H9 (cell line): ENCODE measurements around the gene COL4A4. TPM values are rescaled to one million over a fixed set of nuclear protein-coding genes. Genes with fewer than 3 reads are reported as not detected.

ENCODE experiments used
- DNase-seq: peaks from one replicate; pipeline ENCODE4 v3.0.0-alpha.2; 2017
- H2AFZ ChIP-seq: one replicate; pipeline ENCODE4 v1.6.1; 2013; ENCODE audit warnings: mild to moderate bottlenecking, low read length, control low read depth, moderate library complexity
- H2AK5ac ChIP-seq: 2 replicates; pipeline ENCODE4 v1.6.1; 2013; ENCODE audit warnings: low read length, control low read depth, mixed read lengths; ENCODE audit not compliant: insufficient read length
- H2BK120ac ChIP-seq: one replicate; pipeline ENCODE4 v1.6.1; 2013; ENCODE audit warnings: low read depth, mild to moderate bottlenecking, low read length, control low read depth, inconsistent platforms; ENCODE audit not compliant: poor library complexity, severe bottlenecking
- H2BK12ac ChIP-seq: 2 replicates; pipeline ENCODE4 v1.6.1; 2013; ENCODE audit warnings: low read length, control low read depth, mixed read lengths, low read depth; ENCODE audit not compliant: insufficient read length
- H2BK15ac ChIP-seq: 2 replicates; pipeline ENCODE4 v1.6.1; 2013; ENCODE audit warnings: low read depth, low read length, control low read depth
- H2BK20ac ChIP-seq: one replicate; pipeline ENCODE4 v1.6.1; 2013; ENCODE audit warnings: low read depth, mild to moderate bottlenecking, low read length, control low read depth, inconsistent platforms; ENCODE audit not compliant: poor library complexity, severe bottlenecking
- H2BK5ac ChIP-seq: 2 replicates; pipeline ENCODE4 v1.6.1; 2013; ENCODE audit warnings: low read length, control low read depth, mixed read lengths; ENCODE audit not compliant: insufficient read length
- H3K14ac ChIP-seq: 2 replicates; pipeline ENCODE4 v1.6.1; 2013; ENCODE audit warnings: low read length, control low read depth; ENCODE audit not compliant: insufficient read depth
- H3K18ac ChIP-seq: 2 replicates; pipeline ENCODE4 v1.6.1; 2013; ENCODE audit warnings: low read depth, mild to moderate bottlenecking, mixed read lengths, low read length, control low read depth; ENCODE audit not compliant: insufficient read length
- H3K23ac ChIP-seq: 2 replicates; pipeline ENCODE4 v1.6.1; 2013; ENCODE audit warnings: low read length, control low read depth, mixed read lengths, low read depth; ENCODE audit not compliant: insufficient read length
- H3K23me2 ChIP-seq: 2 replicates; pipeline ENCODE4 v1.6.1; 2013; ENCODE audit warnings: low read depth, mild to moderate bottlenecking, mixed read lengths, low read length, control low read depth; ENCODE audit not compliant: insufficient read length, poor library complexity, severe bottlenecking
- H3K27ac ChIP-seq: 2 replicates; pipeline ENCODE4 v1.5.1; 2013; ENCODE audit warnings: low read length, control low read depth, mixed read lengths, low read depth; ENCODE audit not compliant: insufficient read length
- H3K27me3 ChIP-seq: 2 replicates; pipeline ENCODE4 v1.6.1; 2013; ENCODE audit warnings: low read length, control low read depth, inconsistent platforms; ENCODE audit not compliant: insufficient read depth
- H3K4ac ChIP-seq: 2 replicates; pipeline ENCODE4 v1.6.1; 2013; ENCODE audit warnings: low read depth, mild to moderate bottlenecking, control low read depth, inconsistent platforms, low read length, moderate library complexity
- H3K4me1 ChIP-seq: 2 replicates; pipeline ENCODE4 v1.6.1; 2013; ENCODE audit warnings: low read length, control low read depth, inconsistent platforms; ENCODE audit not compliant: insufficient read depth
- H3K4me2 ChIP-seq: 2 replicates; pipeline ENCODE4 v1.6.1; 2013; ENCODE audit warnings: low read length, control low read depth, mixed read lengths; ENCODE audit not compliant: insufficient read length, insufficient read depth
- H3K56ac ChIP-seq: 2 replicates; pipeline ENCODE4 v1.6.1; 2013; ENCODE audit warnings: low read depth, mild to moderate bottlenecking, mixed read lengths, low read length, control low read depth; ENCODE audit not compliant: insufficient read length
- H3K79me1 ChIP-seq: 2 replicates; pipeline ENCODE4 v1.6.1; 2013; ENCODE audit warnings: low read depth, mild to moderate bottlenecking, moderate library complexity, low read length, control low read depth, inconsistent platforms; ENCODE audit not compliant: insufficient read depth, poor library complexity, severe bottlenecking
- H3K79me2 ChIP-seq: 2 replicates; pipeline ENCODE4 v1.6.1; 2013; ENCODE audit warnings: low read length, control low read depth, inconsistent platforms; ENCODE audit not compliant: insufficient read depth
- H3K9ac ChIP-seq: 2 replicates; pipeline ENCODE4 v1.6.1; 2013; ENCODE audit warnings: low read length, control low read depth, mixed read lengths; ENCODE audit not compliant: insufficient read length; ENCODE audit errors: extremely low read depth
- H3K9me3 ChIP-seq: one replicate; pipeline ENCODE4 v1.6.1; 2013; ENCODE audit warnings: low read depth, low read length, inconsistent platforms; ENCODE audit not compliant: control insufficient read depth
- H3T11ph ChIP-seq: one replicate; pipeline ENCODE4 v1.6.1; 2013; ENCODE audit warnings: mild to moderate bottlenecking, low read length, control low read depth, inconsistent platforms
- H4K20me1 ChIP-seq: one replicate; pipeline ENCODE4 v1.6.1; 2013; ENCODE audit not compliant: control insufficient read depth, insufficient read length, insufficient read depth
- H4K5ac ChIP-seq: 2 replicates; pipeline ENCODE4 v1.6.1; 2013; ENCODE audit warnings: low read depth, mild to moderate bottlenecking, mixed read lengths, low read length, control low read depth; ENCODE audit not compliant: insufficient read length
- H4K8ac ChIP-seq: replicated peaks from 2 replicates; pipeline ENCODE4 v1.6.1; 2013; ENCODE audit warnings: low read length, control low read depth, mixed read lengths, low read depth; ENCODE audit not compliant: insufficient read length
- H4K91ac ChIP-seq: 2 replicates; pipeline ENCODE4 v1.6.1; 2013; ENCODE audit warnings: low read depth, mild to moderate bottlenecking, moderate library complexity, mixed read lengths, low read length, control low read depth; ENCODE audit not compliant: insufficient read length
- H3K27ac Mint-ChIP-seq, 3 experiments: 2 replicates in 2 of 3; 3 replicates in 1 of 3; pipeline ENCODE4 v1.8.0; 2020 to 2021; ENCODE audit warnings: mixed read lengths in 3 of 3, mild to moderate bottlenecking in 1 of 3, moderate library complexity in 1 of 3
- H3K27me3 Mint-ChIP-seq: 2 replicates; pipeline ENCODE4 v1.8.0; 2021; ENCODE audit warnings: low read depth, mild to moderate bottlenecking, moderate library complexity, mixed read lengths
- H3K36me3 Mint-ChIP-seq, 3 experiments: 2 replicates in 2 of 3; 3 replicates in 1 of 3; pipeline ENCODE4 v1.8.0; 2020 to 2021; ENCODE audit warnings: low read depth in 3 of 3, mixed read lengths in 3 of 3; ENCODE audit not compliant: insufficient read depth in 1 of 3
- H3K4me1 Mint-ChIP-seq, 2 experiments: 2 replicates each; pipeline ENCODE4 v1.8.0; 2020; ENCODE audit warnings: mixed read lengths in 2 of 2
- H3K4me3 Mint-ChIP-seq, 2 experiments: 2 replicates in 1 of 2; 3 replicates in 1 of 2; pipeline ENCODE4 v1.8.0; 2020 to 2021; ENCODE audit warnings: mild to moderate bottlenecking in 2 of 2, mixed read lengths in 2 of 2, moderate library complexity in 1 of 2
- H3K9me3 Mint-ChIP-seq, 2 experiments: 2 replicates in 1 of 2; 3 replicates in 1 of 2; pipeline ENCODE4 v1.8.0; 2020; ENCODE audit warnings: mild to moderate bottlenecking in 2 of 2, mixed read lengths in 2 of 2, moderate library complexity in 1 of 2
- CTCF ChIP-seq: fragments of 200-600 bp; sonication (generic); conservative IDR thresholded peaks from 3 replicates; pipeline ENCODE4 v1.8.0; 2021; ENCODE audit warnings: antibody characterized with exemption, mild to moderate bottlenecking
- WGBS: extraction: QIAGEN DNeasy Blood & Tissue Kit; methylation state at CpG from one replicate; pipeline ENCODE4 v1.1.7; 2013; ENCODE audit warnings: missing lambda C conversion rate, low lambda C conversion rate, mixed read lengths; ENCODE audit not compliant: insufficient read length; ENCODE audit errors: extremely low coverage; 5-methylcytosine and 5-hydroxymethylcytosine counted together
- total RNA-seq: library from RNA; stranded (reverse); gene quantifications from 2 replicates; pipeline ENCODE4 v1.2.1, GENCODE V29; 2021

The COL4A4 gene
- total RNA-seq, 1 experiment from 2014 or later, result 0.92 TPM

GRCh38 chr2:226969417-226970080 is 194.5 kb downstream of the COL4A4 start:
- no peak overlapping the region for H4K91ac ChIP-seq
- H3K9ac ChIP-seq, result no peak overlapping the region
- peaks cover 3% of the 10 kb centered on the region in 2 experiments; a peak in 1 of 4 replicates for H3K4me1 Mint-ChIP-seq
- no peak overlapping the region for H3K23ac ChIP-seq
- H3K27me3 Mint-ChIP-seq, result no peaks in the 10 kb centered on the region
- DNase-seq, result no peak
- H3K27ac ChIP-seq, result no peak overlapping the region
- H3K4me3 Mint-ChIP-seq, result no peak overlapping the region
- no peak overlapping the region for H2BK120ac ChIP-seq
- no peak overlapping the region for H4K8ac ChIP-seq
- no peak overlapping the region for H3K18ac ChIP-seq
- H2BK20ac ChIP-seq, result no peak overlapping the region
- no peak overlapping the region for H2AK5ac ChIP-seq
- H3K9me3 Mint-ChIP-seq, result no peaks in the 10 kb centered on the region
- no peak overlapping the region for H2BK15ac ChIP-seq
- no peaks in the 10 kb centered on the region for H3K9me3 ChIP-seq
- no peak overlapping the region for H3K56ac ChIP-seq
- H3K79me1 ChIP-seq, result no peaks in the 10 kb centered on the region
- H2AFZ ChIP-seq, result no peak overlapping the region
- H3K4ac ChIP-seq, result no peak overlapping the region
- H3K79me2 ChIP-seq, result no peaks in the 10 kb centered on the region
- H3K4me1 ChIP-seq, result no peaks in the 10 kb centered on the region
- peaks cover 0 to 4% (median 0%) of the 10 kb centered on the region in 3 experiments; a peak in 1 of 7 replicates for H3K36me3 Mint-ChIP-seq
- H4K20me1 ChIP-seq, result no peaks in the 10 kb centered on the region
- H3K27me3 ChIP-seq, result no peaks in the 10 kb centered on the region
- H2BK5ac ChIP-seq, result no peak overlapping the region
- H3K27ac Mint-ChIP-seq, result no peak overlapping the region
- no peak overlapping the region for H3K14ac ChIP-seq
- no CpG with 5 or more reads among the region's 6 CpGs for WGBS
- no peaks in the 10 kb centered on the region for H3K23me2 ChIP-seq
- no peak overlapping the region for H3T11ph ChIP-seq
- H4K5ac ChIP-seq, result no peak overlapping the region
- TF ChIP-seq CTCF, result no peak
- H3K4me2 ChIP-seq, result no peak overlapping the region
- H2BK12ac ChIP-seq, result no peak overlapping the region
